Mesenchymal stem cell (in vitro differentiated cells and primary cell): ENCODE results near the gene TEKT3.

Experiments used
- DNase-seq: peaks from one replicate; pipeline ENCODE4 v3.0.0-alpha.2; 2013
- H2AFZ ChIP-seq: one replicate; pipeline ENCODE4 v1.6.1; 2013; ENCODE audit warnings: low read depth, mild to moderate bottlenecking, control low read depth, inconsistent platforms, low read length, moderate library complexity
- H2AK5ac ChIP-seq: 2 replicates; pipeline ENCODE4 v1.6.1; 2013; ENCODE audit warnings: low read length, moderate library complexity, mild to moderate bottlenecking, inconsistent platforms; ENCODE audit not compliant: severe bottlenecking
- H2BK120ac ChIP-seq: one replicate; pipeline ENCODE4 v1.6.1; 2013; ENCODE audit warnings: low read depth, mild to moderate bottlenecking, inconsistent platforms, low read length, moderate library complexity
- H2BK12ac ChIP-seq, 2 experiments: one replicate each; pipeline ENCODE4 v1.6.1; 2013; ENCODE audit warnings: inconsistent platforms in 2 of 2, low read length in 2 of 2, mild to moderate bottlenecking in 2 of 2, moderate library complexity in 2 of 2, control low read depth in 1 of 2
- H2BK15ac ChIP-seq: one replicate; pipeline ENCODE4 v1.6.1; 2013; ENCODE audit warnings: mild to moderate bottlenecking, low read depth, inconsistent platforms; ENCODE audit not compliant: poor library complexity, severe bottlenecking
- H2BK5ac ChIP-seq: 2 replicates; pipeline ENCODE4 v1.6.1; 2013; ENCODE audit warnings: low read depth, mild to moderate bottlenecking, low read length, control low read depth, inconsistent platforms; ENCODE audit not compliant: poor library complexity, severe bottlenecking
- H3K14ac ChIP-seq, 2 experiments: one replicate each; pipeline ENCODE4 v1.6.1; 2013; ENCODE audit warnings: inconsistent platforms in 2 of 2, low read length in 2 of 2, control low read depth in 1 of 2, mild to moderate bottlenecking in 1 of 2, moderate library complexity in 1 of 2
- H3K18ac ChIP-seq, 2 experiments: one replicate each; pipeline ENCODE4 v1.6.1; 2013; ENCODE audit warnings: inconsistent platforms in 2 of 2, low read length in 2 of 2, control low read depth in 1 of 2, low read depth in 1 of 2, mild to moderate bottlenecking in 1 of 2
- H3K23ac ChIP-seq, 2 experiments: one replicate each; pipeline ENCODE4 v1.6.1; 2013; ENCODE audit warnings: inconsistent platforms in 2 of 2, low read length in 2 of 2, mild to moderate bottlenecking in 2 of 2, moderate library complexity in 2 of 2, control low read depth in 1 of 2
- H3K27ac ChIP-seq: 2 replicates; pipeline ENCODE4 v1.5.1; 2013; ENCODE audit warnings: mild to moderate bottlenecking, moderate library complexity, low read length, control low read depth, inconsistent platforms; ENCODE audit not compliant: poor library complexity, severe bottlenecking
- H3K27me3 ChIP-seq, 2 experiments: 2 replicates each; pipeline versions ENCODE4 v1.6.1 to v1.7.0; 2013; ENCODE audit warnings: low read length in 2 of 2, mild to moderate bottlenecking in 2 of 2, moderate library complexity in 2 of 2, control low read depth in 1 of 2, inconsistent platforms in 1 of 2; ENCODE audit not compliant: control insufficient read depth in 1 of 2, insufficient read depth in 1 of 2
- H3K36me3 ChIP-seq, 2 experiments: 2 replicates each; pipeline versions ENCODE4 v1.6.1 to v1.7.0; 2013; ENCODE audit warnings: low read length in 2 of 2, control low read depth in 1 of 2, inconsistent platforms in 1 of 2, low read depth in 1 of 2, mild to moderate bottlenecking in 1 of 2; ENCODE audit not compliant: insufficient read depth in 2 of 2, control insufficient read depth in 1 of 2
- H3K4ac ChIP-seq, 2 experiments: one replicate each; pipeline ENCODE4 v1.6.1; 2013; ENCODE audit warnings: inconsistent platforms in 2 of 2, low read length in 2 of 2, mild to moderate bottlenecking in 2 of 2, moderate library complexity in 2 of 2, control low read depth in 1 of 2, low read depth in 1 of 2
- H3K4me1 ChIP-seq: 2 replicates; pipeline ENCODE4 v1.6.1; 2013; ENCODE audit warnings: low read depth, low read length, control low read depth; ENCODE audit not compliant: control insufficient read depth, insufficient read depth
- H3K4me2 ChIP-seq: 2 replicates; pipeline ENCODE4 v1.6.1; 2013; ENCODE audit warnings: low read length, mild to moderate bottlenecking, inconsistent platforms; ENCODE audit not compliant: poor library complexity, severe bottlenecking
- H3K4me3 ChIP-seq, 2 experiments: 2 replicates each; pipeline versions ENCODE4 v1.5.1 to v1.7.0; 2013; ENCODE audit warnings: low read length in 2 of 2, mild to moderate bottlenecking in 2 of 2, control low read depth in 1 of 2, low read depth in 1 of 2; ENCODE audit not compliant: insufficient read depth in 1 of 2
- H3K79me1 ChIP-seq: replicated peaks from 2 replicates; pipeline ENCODE4 v1.6.1; 2013; ENCODE audit warnings: mild to moderate bottlenecking, control low read depth, low read length, inconsistent platforms; ENCODE audit not compliant: poor library complexity, severe bottlenecking
- H3K9ac ChIP-seq: 2 replicates; pipeline ENCODE4 v1.7.0; 2013; ENCODE audit warnings: mild to moderate bottlenecking, low read length, moderate library complexity
- H3K9me3 ChIP-seq: 2 replicates; pipeline ENCODE4 v1.7.0; 2013; ENCODE audit warnings: mild to moderate bottlenecking, low read length; ENCODE audit not compliant: control insufficient read depth
- H4K8ac ChIP-seq: one replicate; pipeline ENCODE4 v1.6.1; 2013; ENCODE audit warnings: inconsistent platforms, mild to moderate bottlenecking, low read length, moderate library complexity
- H4K91ac ChIP-seq: one replicate; pipeline ENCODE4 v1.6.1; 2013; ENCODE audit warnings: mild to moderate bottlenecking, low read length, inconsistent platforms
- WGBS: methylation state at CpG from one replicate; pipeline ENCODE4 v1.1.7; 2013; ENCODE audit warnings: mixed read lengths; 5-methylcytosine and 5-hydroxymethylcytosine counted together

Gene TEKT3

GRCh38 chr17:15298176-15298575 lies 43.2 kb downstream of the TEKT3 start:
- H3K4me3 ChIP-seq: no peak overlapping the region
- H3K27me3 ChIP-seq: no peaks in the 10 kb centered on the region
- peak overlapping the region in 1 of 2 experiments; percentile 27 for H3K18ac ChIP-seq
- H3K23ac ChIP-seq: no peak overlapping the region
- H3K9me3 ChIP-seq: no peaks in the 10 kb centered on the region
- H4K8ac ChIP-seq: peak overlapping the region; percentile 12
- no peaks in the 10 kb centered on the region for H3K4me1 ChIP-seq
- peak overlapping the region; percentile 3 for H3K27ac ChIP-seq
- no peak overlapping the region for H2AK5ac ChIP-seq
- no peaks in the 10 kb centered on the region for H3K36me3 ChIP-seq
- H2BK5ac ChIP-seq: no peak overlapping the region
- H3K4ac ChIP-seq: peak overlapping the region in 1 of 2 experiments; percentile 24
- H2BK12ac ChIP-seq: peak overlapping the region in 1 of 2 experiments; percentile 38
- H4K91ac ChIP-seq: peak overlapping the region; percentile 11
- H3K79me1 ChIP-seq: no peaks in the 10 kb centered on the region
- no peak overlapping the region for H2BK15ac ChIP-seq
- H3K14ac ChIP-seq: no peak overlapping the region
- 61% methylated on average over 4 of the region's 5 CpGs for WGBS
- peak; percentile 85 for DNase-seq
- H3K9ac ChIP-seq: peak overlapping the region; percentile 50
- H3K4me2 ChIP-seq: no peak overlapping the region
- H2BK120ac ChIP-seq: no peak overlapping the region
- no peak overlapping the region for H2AFZ ChIP-seq

DNA sequence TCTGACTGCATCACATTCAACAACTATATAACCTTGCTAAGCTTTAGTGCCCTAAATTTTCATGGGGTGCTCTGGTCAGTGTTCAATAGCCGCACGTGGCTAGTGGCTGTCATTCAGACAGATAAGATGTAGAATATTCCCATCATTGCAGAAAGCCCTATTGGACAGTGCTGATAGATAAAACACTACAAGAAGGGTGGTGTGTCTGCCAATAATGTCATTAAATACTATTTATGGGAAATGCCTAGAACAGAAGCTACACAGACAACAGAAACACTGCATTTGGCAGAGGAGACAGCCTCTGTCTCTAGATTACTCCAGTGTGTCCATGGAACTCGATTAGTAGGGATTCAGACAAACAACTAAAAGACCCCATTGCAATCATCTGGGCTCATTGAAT lies 47.8 kb downstream of the TEKT3 start:
- no peak overlapping the region for H2AFZ ChIP-seq
- no peak for DNase-seq
- H2BK120ac ChIP-seq: no peak overlapping the region
- no peak overlapping the region for H3K4me2 ChIP-seq
- no peaks in the 10 kb centered on the region for H3K79me1 ChIP-seq
- H3K23ac ChIP-seq: no peak overlapping the region
- H3K18ac ChIP-seq: no peak overlapping the region
- H3K14ac ChIP-seq: no peak overlapping the region
- H3K4me3 ChIP-seq: no peak overlapping the region
- H3K27ac ChIP-seq: no peak overlapping the region
- H2BK5ac ChIP-seq: no peak overlapping the region
- H2BK12ac ChIP-seq: no peak overlapping the region
- no peaks in the 10 kb centered on the region for H3K9me3 ChIP-seq
- H4K8ac ChIP-seq: no peak overlapping the region
- H3K27me3 ChIP-seq: no peaks in the 10 kb centered on the region
- H3K4me1 ChIP-seq: peaks cover 10% of the 10 kb centered on the region
- H2AK5ac ChIP-seq: no peak overlapping the region
- H3K4ac ChIP-seq: no peak overlapping the region
- H3K9ac ChIP-seq: no peak overlapping the region
- H4K91ac ChIP-seq: no peak overlapping the region
- H3K36me3 ChIP-seq: no peaks in the 10 kb centered on the region
- H2BK15ac ChIP-seq: no peak overlapping the region
- 90% methylated on average over 3 of the region's 3 CpGs for WGBS

DNA sequence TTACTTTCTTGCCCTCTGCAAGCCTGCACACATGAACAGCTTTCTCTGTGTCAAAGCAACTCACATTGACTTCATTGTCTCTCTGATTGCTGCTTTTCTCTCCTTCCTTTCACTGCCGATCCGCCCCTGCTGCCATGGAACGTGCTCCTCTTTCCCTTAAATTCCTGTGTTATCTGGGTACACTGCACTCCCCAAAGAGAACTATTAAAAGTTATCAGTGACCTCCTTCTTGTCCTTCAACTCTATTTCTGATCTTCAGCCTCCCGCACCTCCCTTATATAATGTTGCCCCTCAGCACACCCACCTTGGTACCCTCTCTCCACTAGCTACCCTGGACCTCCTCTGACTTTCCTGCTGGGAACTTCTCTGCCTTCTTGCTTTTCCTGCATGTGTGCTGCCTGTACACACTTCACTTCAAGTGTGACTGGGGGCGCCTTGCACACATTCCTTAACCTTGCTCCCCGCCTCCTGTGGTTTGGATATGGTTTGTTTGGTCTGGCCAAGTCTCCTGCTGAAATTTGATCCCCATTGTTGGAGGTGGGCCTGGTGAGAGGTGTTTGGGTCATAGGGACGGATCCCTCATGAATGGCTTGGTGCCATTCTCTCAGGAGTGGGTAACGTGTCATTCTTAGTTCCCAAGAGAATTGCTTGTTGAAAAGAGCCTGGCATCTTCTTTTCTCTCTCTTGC lies 49.6 kb downstream of the TEKT3 start:
- H3K18ac ChIP-seq: no peak overlapping the region
- no peak overlapping the region for H3K14ac ChIP-seq
- no peak overlapping the region for H2BK120ac ChIP-seq
- no peaks in the 10 kb centered on the region for H3K79me1 ChIP-seq
- no peak for DNase-seq
- H3K4me2 ChIP-seq: no peak overlapping the region
- no peak overlapping the region for H2BK15ac ChIP-seq
- no peak overlapping the region for H2AK5ac ChIP-seq
- 89% methylated on average over 8 of the region's 8 CpGs for WGBS
- H4K91ac ChIP-seq: peak overlapping the region; percentile 34
- no peak overlapping the region for H3K4me3 ChIP-seq
- H3K36me3 ChIP-seq: no peaks in the 10 kb centered on the region
- no peak overlapping the region for H3K9ac ChIP-seq
- H2BK12ac ChIP-seq: no peak overlapping the region
- H3K4ac ChIP-seq: no peak overlapping the region
- no peak overlapping the region for H4K8ac ChIP-seq
- H3K4me1 ChIP-seq: peaks cover 10% of the 10 kb centered on the region
- H3K9me3 ChIP-seq: no peaks in the 10 kb centered on the region
- H2BK5ac ChIP-seq: no peak overlapping the region
- H3K27me3 ChIP-seq: no peaks in the 10 kb centered on the region
- H2AFZ ChIP-seq: no peak overlapping the region
- H3K27ac ChIP-seq: no peak overlapping the region
- no peak overlapping the region for H3K23ac ChIP-seq

GRCh38 chr17:15290605-15291004 lies 50.8 kb downstream of the TEKT3 start:
- H4K8ac ChIP-seq: no peak overlapping the region
- H3K36me3 ChIP-seq: no peaks in the 10 kb centered on the region
- 93% methylated on average over 6 of the region's 6 CpGs for WGBS

More at GRCh38 chr17:15290605-15291004, 50.8 kb downstream of the TEKT3 start:
- Histone ChIP-seq H3K9ac (no peak overlapping the region), H3K79me1 (no peaks in the 10 kb centered on the region), H3K14ac (no peak overlapping the region), H3K27ac (no peak overlapping the region), H3K23ac (no peak overlapping the region), H2AK5ac (no peak overlapping the region), H3K27me3 (no peaks in the 10 kb centered on the region), H3K4ac (no peak overlapping the region), H2BK15ac (no peak overlapping the region), H2BK12ac (no peak overlapping the region), H3K4me2 (no peak overlapping the region), H2BK120ac (no peak overlapping the region), H2BK5ac (no peak overlapping the region), H3K9me3 (no peaks in the 10 kb centered on the region), H2AFZ (no peak overlapping the region), H3K4me1 (peaks cover 10% of the 10 kb centered on the region), H4K91ac (no peak overlapping the region), H3K4me3 (no peak overlapping the region), H3K18ac (no peak overlapping the region)
- DNase-seq: no peak
